ENCODE results near the gene SOCS6. TPM values are rescaled to one million over a fixed set of nuclear protein-coding genes. Genes with fewer than 3 reads are reported as not detected.

SOCS6 gene
- total and polyA plus RNA-seq, 2 donors (not counting 1 experiment from before 2014, with no cell fraction given): 38.6 to 44.1 TPM

GRCh38 chr18:70293166-70293565 lies 4.3 kb downstream of the SOCS6 start:
- peak overlapping the region; percentile 7 for H3K27ac ChIP-seq (ENCODE audit: insufficient read depth, low read length)
- peaks cover 87% of the 10 kb centered on the region for H3K79me2 ChIP-seq (ENCODE audit: control insufficient read depth, insufficient read depth, low read length)
- no peak overlapping the region for H3K9ac ChIP-seq (ENCODE audit: insufficient read depth, low read length)
- peaks cover 5% of the 10 kb centered on the region for H4K20me1 ChIP-seq (ENCODE audit: control insufficient read depth, extremely low read depth, insufficient read depth, low read length)
- no peaks in the 10 kb centered on the region for H3K27me3 ChIP-seq (ENCODE audit: control insufficient read depth, insufficient read depth, low read length)
- H2AFZ ChIP-seq (ENCODE audit: low read length): no peak overlapping the region
- no peak overlapping the region for H3K4me3 ChIP-seq (replicated peaks in 1 of 4; ENCODE audit: control extremely low read depth in 1 of 4, insufficient read depth in 1 of 4, low read depth in 3 of 4, low read length in 4 of 4)
- peaks cover 23% of the 10 kb centered on the region for H3K4me1 ChIP-seq (ENCODE audit: control insufficient read depth, extremely low read depth, insufficient read depth, low read length)
- no peaks in the 10 kb centered on the region for H3K9me3 ChIP-seq (ENCODE audit: control insufficient read depth, insufficient read depth, low read depth, low read length)
- peak overlapping the region; percentile 48 for H3K4me2 ChIP-seq (ENCODE audit: extremely low read depth, insufficient read depth, low read length)
- peaks cover 2% of the 10 kb centered on the region for H3K36me3 ChIP-seq (ENCODE audit: control insufficient read depth, insufficient read depth, low read length)
- no peak for DNase-seq (ENCODE audit: low read depth in 2 of 2)
- TF ChIP-seq EZH2 (IDR thresholded peaks at IDR 0.05; ENCODE audit: low read length, missing control alignments) (no peak), CTCF (conservative IDR thresholded peaks at IDR 0.05 in 1 of 2, IDR thresholded peaks at IDR 0.05 in 1 of 2; ENCODE audit: low read depth in 1 of 2, low read length in 2 of 2) (no peak)

GRCh38 chr18:70294471-70295191 lies 5.8 kb downstream of the SOCS6 start:
- H3K27ac ChIP-seq (ENCODE audit: insufficient read depth, low read length): no peak overlapping the region
- H3K4me3 ChIP-seq (replicated peaks in 1 of 4; ENCODE audit: control extremely low read depth in 1 of 4, insufficient read depth in 1 of 4, low read depth in 3 of 4, low read length in 4 of 4): no peak overlapping the region
- H3K79me2 ChIP-seq (ENCODE audit: control insufficient read depth, insufficient read depth, low read length): peaks cover 100% of the 10 kb centered on the region
- no peak overlapping the region for H3K9ac ChIP-seq (ENCODE audit: insufficient read depth, low read length)
- peaks cover 2% of the 10 kb centered on the region for H3K36me3 ChIP-seq (ENCODE audit: control insufficient read depth, insufficient read depth, low read length)
- DNase-seq (ENCODE audit: low read depth in 2 of 2): no peak
- no peaks in the 10 kb centered on the region for H3K27me3 ChIP-seq (ENCODE audit: control insufficient read depth, insufficient read depth, low read length)
- H3K4me2 ChIP-seq (ENCODE audit: extremely low read depth, insufficient read depth, low read length): peak overlapping the region; percentile 20
- peaks cover 5% of the 10 kb centered on the region for H4K20me1 ChIP-seq (ENCODE audit: control insufficient read depth, extremely low read depth, insufficient read depth, low read length)
- TF ChIP-seq CTCF (conservative IDR thresholded peaks at IDR 0.05 in 1 of 2, IDR thresholded peaks at IDR 0.05 in 1 of 2; ENCODE audit: low read depth in 1 of 2, low read length in 2 of 2) (no peak), EZH2 (IDR thresholded peaks at IDR 0.05; ENCODE audit: low read length, missing control alignments) (no peak)
- no peak overlapping the region for H2AFZ ChIP-seq (ENCODE audit: low read length)
- H3K9me3 ChIP-seq (ENCODE audit: control insufficient read depth, insufficient read depth, low read depth, low read length): no peaks in the 10 kb centered on the region
- peaks cover 23% of the 10 kb centered on the region for H3K4me1 ChIP-seq (ENCODE audit: control insufficient read depth, extremely low read depth, insufficient read depth, low read length)

GRCh38 chr18:70295192-70296188 lies 6.6 kb downstream of the SOCS6 start:
- peaks cover 100% of the 10 kb centered on the region for H3K79me2 ChIP-seq (ENCODE audit: control insufficient read depth, insufficient read depth, low read length)
- peak overlapping the region; percentile 30 for H3K27ac ChIP-seq (ENCODE audit: insufficient read depth, low read length)
- no peak overlapping the region for H2AFZ ChIP-seq (ENCODE audit: low read length)
- H3K27me3 ChIP-seq (ENCODE audit: control insufficient read depth, insufficient read depth, low read length): no peaks in the 10 kb centered on the region
- no peak overlapping the region for H3K9ac ChIP-seq (ENCODE audit: insufficient read depth, low read length)
- H3K4me3 ChIP-seq (replicated peaks in 1 of 4; ENCODE audit: control extremely low read depth in 1 of 4, insufficient read depth in 1 of 4, low read depth in 3 of 4, low read length in 4 of 4): no peak overlapping the region
- peak overlapping the region; percentile 18 for H3K4me2 ChIP-seq (ENCODE audit: extremely low read depth, insufficient read depth, low read length)
- TF ChIP-seq CTCF (conservative IDR thresholded peaks at IDR 0.05 in 1 of 2, IDR thresholded peaks at IDR 0.05 in 1 of 2; ENCODE audit: low read depth in 1 of 2, low read length in 2 of 2) (no peak), EZH2 (IDR thresholded peaks at IDR 0.05; ENCODE audit: low read length, missing control alignments) (no peak)
- DNase-seq (ENCODE audit: low read depth in 2 of 2): no peak
- H3K36me3 ChIP-seq (ENCODE audit: control insufficient read depth, insufficient read depth, low read length): peaks cover 2% of the 10 kb centered on the region
- peaks cover 23% of the 10 kb centered on the region for H3K4me1 ChIP-seq (ENCODE audit: control insufficient read depth, extremely low read depth, insufficient read depth, low read length)
- H3K9me3 ChIP-seq (ENCODE audit: control insufficient read depth, insufficient read depth, low read depth, low read length): no peaks in the 10 kb centered on the region
- peaks cover 5% of the 10 kb centered on the region for H4K20me1 ChIP-seq (ENCODE audit: control insufficient read depth, extremely low read depth, insufficient read depth, low read length)
